Peyer's patch (tissue), 4 donors: ENCODE results near the gene POU4F2. TPM values are rescaled to one million over a fixed set of nuclear protein-coding genes. Genes with fewer than 3 reads are reported as not detected.
A peak's percentile ranks its signal among the peaks of the same experiment; 100 is the strongest.

Experiments used
- DNase-seq, 3 donors: peaks; one replicate each; pipeline ENCODE4 v3.0.0-alpha.2; 2017 to 2019
- H3K27ac ChIP-seq, 4 donors: fragments of 200-600 bp; sonication (generic); one replicate each; pipeline ENCODE4 v1.5.1; 2016 to 2019
- H3K27me3 ChIP-seq, 2 donors: fragments of 200-600 bp; sonication (generic); one replicate each; pipeline ENCODE4 v1.5.1; 2019
- H3K36me3 ChIP-seq, 3 donors: fragments of 200-600 bp; sonication (generic); one replicate each; pipeline ENCODE4 v1.5.1; 2016 to 2019
- H3K4me1 ChIP-seq, 4 donors: fragments of 200-600 bp; sonication (generic); one replicate each; pipeline ENCODE4 v1.5.1; 2016 to 2019
- H3K4me3 ChIP-seq, 4 donors: fragments of 200-600 bp; sonication (generic); 1 replicate in 3 of 4; 2 replicates in 1 of 4; pipeline ENCODE4 v1.5.1; 2016 to 2019; ENCODE audit warnings: mild to moderate bottlenecking in 1 of 4
- H3K9me3 ChIP-seq, 4 donors: fragments of 200-600 bp; sonication (generic); one replicate each; pipeline ENCODE4 v1.5.1; 2016 to 2019; ENCODE audit warnings: mild to moderate bottlenecking in 1 of 4
- CTCF ChIP-seq, 6 experiments: fragments of 450-650 bp in 4 of 6; fragments of 200-600 bp in 2 of 6; sonication (generic) in 1 of 6; IDR thresholded peaks; one replicate each; pipeline ENCODE4 v1.5.1; 2017 to 2019; ENCODE audit warnings: antibody characterized with exemption in 6 of 6, mild to moderate bottlenecking in 3 of 6, moderate library complexity in 1 of 6
- POLR2A ChIP-seq, 2 donors: fragments of 450-650 bp; IDR thresholded peaks; one replicate each; pipeline ENCODE4 v1.5.1; 2017; ENCODE audit warnings: antibody characterized with exemption in 2 of 2, mild to moderate bottlenecking in 2 of 2, moderate library complexity in 2 of 2
- total RNA-seq, 4 donors: library from RNA; depleted of rRNA; stranded (reverse); fragments of >200 nt; gene quantifications; one replicate each; pipeline ENCODE4 v1.1.0, GENCODE V29; 2016

The POU4F2 gene
- total RNA-seq, 4 donors from 2014 or later: not detected

- Histone ChIP-seq H3K27me3 (peaks cover 0 to 20% of the 10 kb centered on the region in 2 donors), H3K4me3 (no peak overlapping the region), H3K36me3 (no peaks in the 10 kb centered on the region), H3K4me1 (no peaks in the 10 kb centered on the region), H3K9me3 (no peaks in the 10 kb centered on the region), H3K27ac (no peak overlapping the region)
- no peak for DNase-seq
- TF ChIP-seq POLR2A (IDR thresholded peaks at IDR 0.05) (no peak), CTCF (IDR thresholded peaks at IDR 0.05) (no peak)
Observed at GRCh38 chr4:146648461-146648783, 9.7 kb downstream of the POU4F2 start.

DNA sequence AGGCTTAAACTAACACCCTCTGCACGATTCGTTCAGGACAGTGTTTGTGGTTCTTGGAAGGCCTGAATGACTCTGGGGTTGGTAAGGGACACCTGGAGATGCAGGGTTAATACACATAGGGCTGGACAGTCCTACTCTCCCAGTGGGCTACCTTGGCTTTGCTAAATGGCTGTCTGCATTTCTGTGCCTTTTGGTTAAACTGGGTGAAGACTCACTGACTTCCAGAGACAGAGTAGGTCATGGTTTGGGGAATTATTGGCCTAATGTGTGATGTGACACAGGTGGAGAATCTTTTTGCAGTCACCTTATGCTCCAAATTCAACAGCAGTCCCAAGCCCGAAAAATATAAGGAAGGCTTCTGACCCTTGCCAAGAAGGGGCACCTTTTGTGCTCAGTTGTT lies 10.5 kb downstream of the POU4F2 start:
- H3K27me3 ChIP-seq: peaks cover 0 to 20% of the 10 kb centered on the region in 2 donors
- TF ChIP-seq CTCF (IDR thresholded peaks at IDR 0.05): no peak
- no peak for TF ChIP-seq POLR2A (IDR thresholded peaks at IDR 0.05)
- no peaks in the 10 kb centered on the region for H3K4me1 ChIP-seq
- no peak for DNase-seq
- H3K27ac ChIP-seq: no peak overlapping the region
- no peaks in the 10 kb centered on the region for H3K9me3 ChIP-seq
- H3K36me3 ChIP-seq: no peaks in the 10 kb centered on the region
- no peak overlapping the region for H3K4me3 ChIP-seq

DNA sequence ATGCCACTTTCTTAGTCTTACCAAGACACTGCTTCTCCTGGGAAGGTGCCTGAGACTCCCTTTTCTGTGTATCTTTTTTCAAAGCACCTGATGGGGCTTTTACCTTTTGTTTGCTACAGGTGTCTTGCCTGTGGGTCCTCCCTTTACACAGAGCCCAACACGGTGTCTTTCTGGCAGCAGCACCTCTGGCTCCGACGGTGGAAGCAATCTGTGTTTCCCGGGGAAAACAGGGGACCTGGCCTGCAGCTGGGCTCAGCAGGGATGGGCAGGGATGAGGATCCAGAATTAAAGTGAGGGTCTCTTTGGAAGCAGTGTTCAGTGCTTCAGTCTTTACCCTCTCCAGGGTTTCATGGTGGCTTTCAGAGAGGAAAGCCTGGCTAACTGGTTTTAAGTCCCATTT lies 11.3 kb downstream of the POU4F2 start:
- Histone ChIP-seq H3K9me3 (no peaks in the 10 kb centered on the region), H3K27me3 (peaks cover 0 to 20% of the 10 kb centered on the region in 2 donors), H3K36me3 (no peaks in the 10 kb centered on the region), H3K27ac (no peak overlapping the region), H3K4me3 (no peak overlapping the region), H3K4me1 (peaks cover 0 to 3% (median 0%) of the 10 kb centered on the region in 4 donors)
- TF ChIP-seq POLR2A (IDR thresholded peaks at IDR 0.05) (no peak), CTCF (IDR thresholded peaks at IDR 0.05) (no peak)
- DNase-seq: no peak

DNA sequence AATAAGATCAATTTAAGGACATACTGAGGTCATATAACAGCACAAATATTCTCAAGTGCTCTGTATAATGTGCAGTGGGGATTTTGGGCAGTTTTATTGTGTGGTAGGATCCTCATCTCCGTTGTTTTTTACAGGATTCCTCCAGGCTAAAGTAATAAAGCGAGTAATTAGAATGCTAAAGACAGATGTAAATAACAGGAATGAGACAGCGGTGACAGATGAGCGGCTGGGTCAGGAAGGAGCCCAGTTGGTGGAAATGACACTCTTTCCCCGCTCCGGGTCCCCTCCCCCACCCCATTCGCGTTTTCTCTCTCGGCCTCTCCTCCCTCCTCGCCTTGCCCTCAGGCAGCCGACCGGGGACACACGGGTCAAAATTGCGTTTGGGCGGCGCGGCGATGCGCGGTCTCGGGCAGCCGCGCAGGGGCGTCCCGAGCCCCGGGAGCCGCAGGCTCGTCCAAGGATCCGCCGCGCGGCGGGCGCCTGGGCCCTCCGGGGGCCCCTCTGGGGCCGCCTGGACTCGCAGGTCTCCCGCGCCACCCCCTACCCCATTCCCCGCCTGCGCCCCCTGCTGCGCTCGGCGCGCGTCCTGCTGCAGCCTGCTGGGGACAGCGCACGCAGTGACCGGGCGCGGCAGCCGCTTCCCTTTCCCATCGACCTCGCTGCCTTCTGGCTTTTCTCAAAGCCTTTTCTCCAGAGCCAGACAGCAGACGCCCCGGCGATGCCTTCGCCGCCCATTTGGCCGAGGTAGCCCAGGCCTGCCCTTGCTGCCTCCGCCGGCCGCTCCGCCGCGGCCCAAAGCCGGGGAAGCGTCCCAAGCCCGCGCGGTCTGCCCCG lies 16.2 kb downstream of the POU4F2 start:
- TF ChIP-seq POLR2A (IDR thresholded peaks at IDR 0.05) (no peak), CTCF (IDR thresholded peaks at IDR 0.05) (no peak)
- peak overlapping the region; percentile 8 to 46 (median 33) for H3K4me3 ChIP-seq
- peaks cover 0 to 6% (median 1%) of the 10 kb centered on the region in 4 donors for H3K4me1 ChIP-seq
- H3K27me3 ChIP-seq: peaks cover 0 to 2% of the 10 kb centered on the region in 2 donors
- no peaks in the 10 kb centered on the region for H3K36me3 ChIP-seq
- no peak for DNase-seq
- H3K9me3 ChIP-seq: no peaks in the 10 kb centered on the region
- no peak overlapping the region for H3K27ac ChIP-seq

DNA sequence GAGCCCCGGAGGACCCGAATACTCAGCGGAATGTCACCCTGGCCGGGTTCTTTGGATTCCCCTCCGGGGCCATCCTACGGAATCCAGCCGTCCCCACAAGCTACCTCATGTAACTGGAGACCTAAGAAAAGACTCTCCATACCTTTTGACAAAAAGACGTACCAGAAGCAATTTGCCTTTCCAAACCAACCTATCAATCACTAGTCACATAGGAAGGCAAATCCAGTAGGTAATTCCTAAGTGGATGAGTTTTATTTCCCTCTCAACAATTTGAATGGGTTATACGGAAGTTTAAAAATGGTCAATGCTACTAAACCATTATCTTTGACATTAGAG lies 16.8 kb downstream of the POU4F2 start:
- Histone ChIP-seq H3K27me3 (no peaks in the 10 kb centered on the region), H3K9me3 (no peaks in the 10 kb centered on the region), H3K4me1 (peaks cover 0 to 6% (median 1%) of the 10 kb centered on the region in 4 donors), H3K4me3 (peak overlapping the region in 2 of 4 donors; percentile 42 to 46), H3K36me3 (no peaks in the 10 kb centered on the region), H3K27ac (no peak overlapping the region)
- TF ChIP-seq CTCF (IDR thresholded peaks at IDR 0.05): no peak
- no peak for TF ChIP-seq POLR2A (IDR thresholded peaks at IDR 0.05)
- DNase-seq: no peak
